Tibial nerve (tissue), 4 donors: Measurements from ENCODE around the gene PTPN14. TPM values are rescaled to one million over a fixed set of nuclear protein-coding genes. Genes with fewer than 3 reads are reported as not detected.

ENCODE experiments used
- DNase-seq, 2 donors: peaks; one replicate each; pipeline ENCODE4 v3.0.0-alpha.2; 2019; ENCODE audit warnings: low spot score in 2 of 2
- H3K27ac ChIP-seq, 4 donors: fragments of 200-600 bp; sonication (generic) in 3 of 4; one replicate each; pipeline ENCODE4 v1.5.1; 2017 to 2019; ENCODE audit warnings: mild to moderate bottlenecking in 1 of 4
- H3K27me3 ChIP-seq, 2 donors: fragments of 200-600 bp; sonication (generic) in 1 of 2; one replicate each; pipeline versions ENCODE4 v1.5.1 to v1.6.0; 2017 to 2019
- H3K36me3 ChIP-seq, 3 donors: fragments of 200-600 bp; sonication (generic); one replicate each; pipeline ENCODE4 v1.5.1; 2018 to 2019
- H3K4me1 ChIP-seq, 4 donors: fragments of 200-600 bp; sonication (generic) in 3 of 4; one replicate each; pipeline ENCODE4 v1.5.1; 2017 to 2019
- H3K4me3 ChIP-seq, 4 donors: fragments of 200-600 bp; sonication (generic) in 3 of 4; one replicate each; pipeline ENCODE4 v1.5.1; 2017 to 2019; ENCODE audit warnings: mild to moderate bottlenecking in 1 of 4, moderate library complexity in 1 of 4
- H3K9me3 ChIP-seq, 4 donors: fragments of 200-600 bp; sonication (generic) in 3 of 4; one replicate each; pipeline ENCODE4 v1.5.1; 2017 to 2019
- EP300 ChIP-seq, 2 donors: sonication (generic); formaldehyde crosslinking; IDR thresholded peaks; one replicate each; pipeline ENCODE4 v1.6.1; 2017; ENCODE audit warnings: antibody characterized with exemption in 2 of 2, mild to moderate bottlenecking in 1 of 2
- POLR2A ChIP-seq, 2 donors: fragments of 450-650 bp; IDR thresholded peaks; one replicate each; pipeline ENCODE4 v1.6.1; 2017; ENCODE audit warnings: antibody characterized with exemption in 2 of 2, mild to moderate bottlenecking in 2 of 2, moderate library complexity in 2 of 2
- WGBS, 2 donors: methylation state at CpG; one replicate each; pipeline ENCODE4 v1.1.5; 2018; 5-methylcytosine and 5-hydroxymethylcytosine counted together
- total RNA-seq, 4 donors: library from RNA; depleted of rRNA; stranded (reverse); fragments of >200 nt; gene quantifications; one replicate each; pipeline ENCODE4 v1.1.0, GENCODE V29; 2016
- TF ChIP-seq, protein P1 (sequence below), 5 experiments: fragments of 200-600 bp in 3 of 5; fragments of 450-650 bp in 2 of 5; sonication (generic) in 3 of 5; IDR thresholded peaks; one replicate each; pipeline ENCODE4 v1.5.1; 2016 to 2019; ENCODE audit warnings: antibody characterized with exemption in 5 of 5, mild to moderate bottlenecking in 3 of 5, moderate library complexity in 2 of 5

The PTPN14 gene
- total RNA-seq, 4 donors from 2014 or later = 25.8 to 47.4 (median 38.2) TPM

- TF ChIP-seq POLR2A (IDR thresholded peaks at IDR 0.05) (no peak), EP300 (IDR thresholded peaks at IDR 0.05) (no peak)
- TF ChIP-seq, protein P1, sequence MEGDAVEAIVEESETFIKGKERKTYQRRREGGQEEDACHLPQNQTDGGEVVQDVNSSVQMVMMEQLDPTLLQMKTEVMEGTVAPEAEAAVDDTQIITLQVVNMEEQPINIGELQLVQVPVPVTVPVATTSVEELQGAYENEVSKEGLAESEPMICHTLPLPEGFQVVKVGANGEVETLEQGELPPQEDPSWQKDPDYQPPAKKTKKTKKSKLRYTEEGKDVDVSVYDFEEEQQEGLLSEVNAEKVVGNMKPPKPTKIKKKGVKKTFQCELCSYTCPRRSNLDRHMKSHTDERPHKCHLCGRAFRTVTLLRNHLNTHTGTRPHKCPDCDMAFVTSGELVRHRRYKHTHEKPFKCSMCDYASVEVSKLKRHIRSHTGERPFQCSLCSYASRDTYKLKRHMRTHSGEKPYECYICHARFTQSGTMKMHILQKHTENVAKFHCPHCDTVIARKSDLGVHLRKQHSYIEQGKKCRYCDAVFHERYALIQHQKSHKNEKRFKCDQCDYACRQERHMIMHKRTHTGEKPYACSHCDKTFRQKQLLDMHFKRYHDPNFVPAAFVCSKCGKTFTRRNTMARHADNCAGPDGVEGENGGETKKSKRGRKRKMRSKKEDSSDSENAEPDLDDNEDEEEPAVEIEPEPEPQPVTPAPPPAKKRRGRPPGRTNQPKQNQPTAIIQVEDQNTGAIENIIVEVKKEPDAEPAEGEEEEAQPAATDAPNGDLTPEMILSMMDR (IDR thresholded peaks at IDR 0.05) = no peak
- Histone ChIP-seq H3K27ac (peak overlapping the region in 1 of 4 donors; percentile 21), H3K9me3 (no peaks in the 10 kb centered on the region), H3K27me3 (no peaks in the 10 kb centered on the region), H3K4me1 (peaks cover 0 to 5% (median 0%) of the 10 kb centered on the region in 4 donors), H3K36me3 (peaks cover 0 to 52% (median 0%) of the 10 kb centered on the region in 3 donors), H3K4me3 (no peak overlapping the region)
- DNase-seq = no peak
- 82 to 88% methylated on average over 8 of the region's 8 CpGs for whole genome bisulfite sequencing, 2 donors
Observed at GRCh38 chr1:214378492-214378891, 172.9 kb downstream of the PTPN14 start.

- Histone ChIP-seq H3K4me1 (peaks cover 0 to 5% (median 0%) of the 10 kb centered on the region in 4 donors), H3K27me3 (no peaks in the 10 kb centered on the region), H3K27ac (peak overlapping the region in 1 of 4 donors; percentile 21), H3K9me3 (no peaks in the 10 kb centered on the region), H3K4me3 (no peak overlapping the region), H3K36me3 (peaks cover 0 to 50% (median 0%) of the 10 kb centered on the region in 3 donors)
- 61 to 71% methylated on average over 9 of the region's 9 CpGs for WGBS, 2 donors
- TF ChIP-seq, protein P1 (IDR thresholded peaks at IDR 0.05) = no peak
- TF ChIP-seq EP300 (IDR thresholded peaks at IDR 0.05) = no peak
- DNase-seq = no peak
Observed at GRCh38 chr1:214377886-214378285, 173.5 kb downstream of the PTPN14 start.

DNA sequence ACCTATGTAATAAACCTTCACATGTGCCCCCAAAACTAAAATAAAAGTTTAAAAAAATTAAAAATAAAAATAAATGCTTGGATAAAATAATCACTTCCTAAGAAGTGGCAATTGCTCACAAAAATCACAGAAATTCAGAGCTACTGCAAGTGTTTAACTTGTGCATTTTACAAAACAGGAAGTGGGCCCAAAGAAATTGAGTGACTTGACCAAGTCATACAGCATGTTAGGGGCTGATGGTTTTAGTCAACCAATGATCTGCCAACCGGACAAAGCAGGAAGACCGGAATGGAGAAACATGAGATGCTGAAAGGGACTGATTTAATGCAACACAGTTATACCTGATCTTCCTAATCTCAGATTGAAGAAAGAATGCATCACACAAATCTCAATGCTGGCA, 173.9 kb downstream of the PTPN14 start:
- Histone ChIP-seq H3K36me3 (peaks cover 0 to 52% (median 0%) of the 10 kb centered on the region in 3 donors), H3K9me3 (no peaks in the 10 kb centered on the region), H3K27ac (no peak overlapping the region)

DNA sequence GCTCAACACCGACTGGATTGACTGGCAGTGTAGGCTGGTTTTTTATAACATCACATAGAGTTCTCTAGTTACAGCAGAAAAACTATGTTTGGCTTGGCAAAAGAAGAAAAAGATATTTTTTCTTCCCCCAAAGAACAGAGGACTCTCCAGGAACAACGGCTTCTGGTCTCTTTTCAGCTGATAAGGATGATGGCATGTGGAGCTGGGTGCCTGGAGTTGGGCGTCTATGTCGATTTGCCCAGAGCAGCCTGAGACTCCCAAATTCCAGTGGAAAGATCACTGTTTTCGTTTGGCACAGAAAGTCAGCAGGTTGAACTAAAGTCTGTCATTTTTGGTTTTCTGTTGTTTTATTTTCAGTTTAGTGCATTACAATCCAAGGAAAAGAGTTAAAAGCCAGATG, 179.3 kb downstream of the PTPN14 start:
- peaks cover 0 to 13% (median 0%) of the 10 kb centered on the region in 4 donors for H3K4me1 ChIP-seq
- H3K36me3 ChIP-seq = peaks cover 0 to 69% (median 0%) of the 10 kb centered on the region in 3 donors
- DNase-seq = no peak
- H3K27ac ChIP-seq = no peak overlapping the region
- H3K27me3 ChIP-seq = no peaks in the 10 kb centered on the region
- H3K9me3 ChIP-seq = no peaks in the 10 kb centered on the region
- H3K4me3 ChIP-seq = no peak overlapping the region
- TF ChIP-seq, protein P1 (IDR thresholded peaks at IDR 0.05) = no peak
- TF ChIP-seq POLR2A (IDR thresholded peaks at IDR 0.05) = no peak
- TF ChIP-seq EP300 (IDR thresholded peaks at IDR 0.05) = no peak
- WGBS, 2 donors = 41 to 52% methylated on average over 5 of the region's 5 CpGs

More for the DNA sequence above, 173.9 kb downstream of the PTPN14 start:
- Histone ChIP-seq H3K4me3 (no peak overlapping the region), H3K27me3 (no peaks in the 10 kb centered on the region), H3K4me1 (peaks cover 0 to 9% (median 0%) of the 10 kb centered on the region in 4 donors)
- TF ChIP-seq EP300 (IDR thresholded peaks at IDR 0.05) = no peak
- no peak for TF ChIP-seq POLR2A (IDR thresholded peaks at IDR 0.05)
- TF ChIP-seq, protein P1 (IDR thresholded peaks at IDR 0.05) = no peak
- no peak for DNase-seq
- WGBS, 2 donors = 84 to 92% methylated on average over 2 of the region's 2 CpGs

DNA sequence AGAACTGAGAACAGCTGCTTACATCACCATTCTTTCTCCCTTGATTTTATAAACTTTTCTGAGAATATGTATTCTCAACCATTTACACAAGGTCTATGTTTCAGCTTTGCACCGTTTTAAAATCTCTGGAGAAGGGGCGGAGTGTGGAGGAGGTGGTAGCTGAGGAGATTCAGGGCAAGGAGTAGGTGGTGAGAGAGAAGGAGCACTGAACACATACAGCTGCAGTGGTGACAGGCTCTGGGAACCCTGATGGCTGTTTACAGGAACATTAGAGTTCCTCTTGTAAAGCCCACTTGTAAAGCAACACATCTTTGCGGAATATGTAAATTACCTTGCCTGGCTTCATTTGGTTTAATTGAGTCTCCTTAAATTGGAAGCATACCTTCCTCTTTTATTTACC, 180.8 kb downstream of the PTPN14 start:
- DNase-seq = no peak
- H3K9me3 ChIP-seq = no peaks in the 10 kb centered on the region
- peaks cover 0 to 13% (median 0%) of the 10 kb centered on the region in 4 donors for H3K4me1 ChIP-seq
- H3K4me3 ChIP-seq = no peak overlapping the region
- WGBS, 2 donors = 75 to 80% methylated on average over 3 of the region's 3 CpGs
- no peaks in the 10 kb centered on the region for H3K27me3 ChIP-seq
- peaks cover 0 to 71% (median 0%) of the 10 kb centered on the region in 3 donors for H3K36me3 ChIP-seq
- TF ChIP-seq, protein P1 (IDR thresholded peaks at IDR 0.05) = no peak
- TF ChIP-seq POLR2A (IDR thresholded peaks at IDR 0.05) = no peak
- TF ChIP-seq EP300 (IDR thresholded peaks at IDR 0.05) = no peak
- no peak overlapping the region for H3K27ac ChIP-seq
